Fibroblast of skin of abdomen (primary cell): ENCODE data around the gene SFRP4. TPM values are rescaled to one million over a fixed set of nuclear protein-coding genes. Genes with fewer than 3 reads are reported as not detected.
A peak's percentile ranks its signal among the peaks of the same experiment; 100 is the strongest.
"Not testable (repeated sequence)": the region's sequence is repeated elsewhere in the genome, so short reads cannot be mapped to it uniquely, and the experiment has no call there.

Experiments
- DNase-seq: peaks from one replicate; pipeline ENCODE4 v3.0.0-alpha.2; 2013
- polyA plus RNA-seq, 2 experiments: library from polyadenylated mRNA; unstranded; fragments of 120-200 nt; gene quantifications; one replicate each; pipeline ENCODE4 v1.2.1, GENCODE V29; 2013; ENCODE audit not compliant: insufficient read length in 2 of 2

Gene SFRP4
- polyA plus RNA-seq (2013, experiment 1 of 2; ENCODE audit: insufficient read length) = 0.48 TPM
- polyA plus RNA-seq (2013, experiment 2 of 2; ENCODE audit: insufficient read length) = 0.55 TPM

DNA sequence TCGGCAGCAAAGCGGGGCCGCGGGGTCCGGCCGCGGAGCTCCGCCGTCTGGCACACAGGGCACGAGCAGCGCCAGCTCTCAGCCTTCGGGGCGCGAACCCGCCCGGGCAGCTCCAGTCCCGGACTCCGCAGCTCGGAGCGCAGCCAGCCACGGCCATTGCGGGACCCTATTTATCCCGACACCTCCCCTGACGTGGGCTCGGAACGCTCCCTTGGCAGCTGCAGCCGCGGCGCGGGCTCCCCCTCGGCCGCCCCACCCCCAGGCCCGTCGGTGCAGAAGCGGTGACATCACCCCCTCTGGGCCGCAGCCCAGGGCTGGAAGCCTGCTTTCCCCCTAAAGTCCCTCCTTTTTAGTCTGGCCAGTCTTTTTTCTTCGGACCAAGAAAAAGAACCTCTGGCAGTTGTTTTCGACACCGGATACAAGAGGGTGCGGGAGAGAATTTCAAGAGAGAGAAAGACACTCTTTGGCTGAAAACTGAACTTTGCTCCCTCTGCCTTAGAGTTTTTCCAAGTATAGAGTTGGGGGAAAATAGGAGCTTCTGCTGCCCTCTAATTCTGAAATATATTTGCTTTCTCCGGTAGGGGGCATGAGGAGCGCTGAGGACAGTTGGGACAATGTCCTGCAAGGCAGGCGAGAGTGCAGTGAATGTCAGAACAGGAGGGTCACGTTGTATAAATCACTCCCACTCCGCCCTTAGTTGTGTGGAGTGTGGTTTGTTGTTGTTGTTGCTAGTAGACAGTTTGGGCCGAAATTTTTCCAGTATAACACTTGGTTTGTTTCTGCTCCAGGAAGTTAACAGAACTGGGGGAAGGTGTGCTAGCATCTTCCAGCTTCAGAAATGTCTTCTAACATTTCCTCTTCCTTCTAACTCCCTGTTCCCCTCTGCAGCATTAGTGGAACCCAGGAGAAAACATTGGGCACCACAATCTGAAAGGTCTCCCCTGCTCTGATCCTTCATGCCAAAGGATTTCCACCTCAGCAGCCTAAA lies at the start of gene SFRP4:
Gene SFRP4 (minus strand): TSS at position 145 of the 988 bp plus-strand sequence. CDS start 280 bp downstream, outside the sequence.
- DNase-seq = peak; percentile 35

DNA sequence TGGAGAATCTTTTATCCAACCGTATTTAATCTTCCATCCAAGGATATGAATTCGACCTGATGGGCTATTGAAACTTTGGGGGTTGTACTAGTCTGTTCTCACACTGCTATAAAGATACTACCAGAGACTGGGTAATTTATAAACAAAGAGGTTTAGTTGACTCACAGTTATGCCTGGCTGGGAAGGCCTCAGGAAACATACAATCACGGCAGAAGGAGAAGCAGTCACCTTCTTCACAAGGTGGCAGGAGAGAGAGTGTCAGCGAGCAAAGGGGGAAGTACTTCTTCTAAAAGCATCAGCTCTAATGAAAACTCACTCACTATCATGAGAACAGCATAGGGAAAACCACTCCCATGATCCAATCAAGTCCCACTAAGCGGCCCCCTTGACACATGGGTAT lies 47.6 kb upstream of the SFRP4 start:
- no peak for DNase-seq

DNA sequence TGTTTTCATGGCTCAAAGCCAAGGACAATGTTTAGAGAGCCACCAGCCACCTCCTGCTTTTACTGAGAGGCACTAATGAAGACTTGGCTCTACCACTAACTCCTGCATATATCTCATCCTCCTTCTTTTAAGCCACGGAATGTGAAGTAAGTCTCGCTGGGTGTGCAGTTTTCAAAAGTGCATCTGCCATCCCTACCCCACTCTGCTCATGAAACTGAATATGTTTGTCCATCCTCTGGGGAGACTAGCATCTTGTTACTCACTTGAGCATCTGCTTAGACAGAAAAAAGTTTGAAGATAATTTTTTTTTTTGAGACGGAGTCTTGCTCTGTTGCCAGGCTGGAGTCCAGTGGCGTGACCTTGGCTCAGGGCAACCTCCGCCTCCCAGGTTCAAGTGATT lies 44.6 kb upstream of the SFRP4 start:
- DNase-seq = no peak

DNA sequence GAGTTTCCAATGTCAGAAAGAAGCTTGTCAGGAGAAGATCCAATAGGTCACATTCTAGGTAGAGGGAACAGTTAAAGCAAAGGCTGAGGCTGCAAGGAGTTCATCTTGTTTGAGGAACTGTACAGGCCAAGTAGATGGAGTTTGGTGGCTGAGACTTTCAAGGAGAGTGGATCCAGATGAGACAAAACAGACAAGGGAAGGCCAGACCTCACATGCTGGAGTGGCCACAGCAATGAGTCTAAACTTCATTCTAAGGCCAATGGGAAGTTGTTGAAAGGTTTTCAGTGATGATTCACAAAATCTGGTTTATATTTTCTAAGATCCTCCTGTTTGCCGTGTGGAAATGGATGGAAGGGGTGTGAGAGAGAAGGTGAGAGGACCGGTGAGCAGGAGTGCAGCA lies 43.9 kb upstream of the SFRP4 start:
- peak; percentile 8 for DNase-seq

DNA sequence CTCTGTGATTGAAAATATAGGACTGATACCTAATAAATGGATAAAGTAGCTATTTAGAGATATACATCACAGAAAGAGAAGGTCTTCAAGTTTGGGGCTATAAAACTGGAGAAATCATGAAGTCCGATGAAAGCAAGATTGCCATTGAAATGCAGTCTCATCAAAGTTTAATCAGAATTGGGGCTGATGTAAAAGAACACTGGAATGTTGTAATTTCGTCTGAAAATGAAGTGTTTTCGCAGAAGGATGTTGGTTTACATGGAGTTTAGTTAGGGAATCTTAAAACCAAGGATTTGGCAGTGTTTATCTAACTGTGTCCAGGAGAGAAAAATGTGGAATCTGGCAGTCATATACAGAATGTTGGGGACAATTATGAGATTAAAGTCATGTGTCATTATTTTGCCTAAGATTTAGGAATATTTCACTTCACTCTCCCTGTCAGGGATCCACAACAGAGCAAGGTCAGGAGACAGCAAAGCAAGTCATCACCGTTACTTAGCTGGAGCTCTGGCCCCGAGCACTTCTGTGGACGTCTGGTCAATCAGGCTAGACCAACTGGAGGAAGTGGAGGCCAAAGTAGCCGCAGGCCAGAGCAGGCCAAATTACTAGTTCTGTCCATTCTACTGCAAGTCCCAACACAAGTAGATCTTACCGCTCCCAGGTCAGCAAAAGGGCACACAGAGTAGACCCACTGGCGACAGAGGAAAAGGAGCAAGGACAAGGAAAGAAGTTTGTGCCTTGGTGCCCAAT lies 40.8 kb upstream of the SFRP4 start:
- DNase-seq = no peak

DNA sequence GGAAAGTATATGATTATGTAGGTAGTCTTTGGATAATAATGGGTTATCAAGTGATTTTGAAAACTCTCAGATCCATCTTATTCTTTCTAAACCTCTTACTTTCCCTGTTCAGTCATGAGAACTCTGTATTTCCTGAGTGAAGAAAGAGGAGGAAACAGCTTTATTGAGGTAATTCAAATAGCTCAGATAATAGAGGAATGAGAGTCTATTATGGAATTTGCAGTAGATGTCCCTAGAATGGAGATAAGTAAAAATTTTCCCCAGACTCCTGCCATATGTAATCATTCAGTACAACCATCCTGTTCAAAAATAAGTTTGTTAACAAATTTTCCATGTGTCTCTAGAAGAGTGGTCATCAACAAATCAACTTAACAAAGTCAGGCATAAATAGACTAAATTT lies 40.2 kb upstream of the SFRP4 start:
- no peak for DNase-seq

DNA sequence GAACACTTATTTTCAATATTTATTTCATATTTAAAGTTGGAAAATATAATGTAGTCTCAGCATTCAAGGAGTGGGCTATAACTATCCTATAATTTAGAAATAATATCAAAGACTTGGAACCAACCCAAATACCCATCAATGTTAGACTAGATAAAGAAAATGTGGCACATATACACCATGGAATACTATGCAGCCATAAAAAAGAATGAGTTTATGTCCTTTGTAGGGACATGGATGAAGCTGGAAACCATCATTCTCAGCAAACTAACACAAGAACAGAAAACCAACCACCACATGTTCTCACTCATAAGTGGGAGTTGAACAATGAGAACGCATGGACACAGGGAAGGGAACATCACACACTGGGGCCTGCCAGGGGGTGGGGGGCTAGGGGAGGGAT lies 37.6 kb upstream of the SFRP4 start:
- not testable (repeated sequence) for DNase-seq

DNA sequence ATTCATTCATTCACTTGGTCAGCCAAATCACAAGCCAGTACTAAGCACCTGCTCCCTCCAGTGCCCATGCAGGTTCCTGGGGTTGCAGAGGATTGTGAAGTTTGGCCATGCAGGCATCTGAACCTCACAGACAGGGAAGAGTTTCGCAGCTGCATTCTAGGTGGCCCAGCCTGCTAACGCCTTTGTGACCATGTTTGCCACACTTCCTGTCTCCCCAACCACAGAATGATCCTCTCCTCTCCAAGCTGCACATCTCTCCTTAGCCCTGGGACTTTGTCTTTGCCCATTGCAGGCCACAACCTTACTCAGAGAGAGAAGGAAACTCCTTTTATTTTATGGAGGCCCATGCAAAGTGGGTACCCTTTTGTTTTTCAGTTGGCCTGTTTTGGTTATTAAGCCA lies 35.6 kb upstream of the SFRP4 start:
- no peak for DNase-seq

DNA sequence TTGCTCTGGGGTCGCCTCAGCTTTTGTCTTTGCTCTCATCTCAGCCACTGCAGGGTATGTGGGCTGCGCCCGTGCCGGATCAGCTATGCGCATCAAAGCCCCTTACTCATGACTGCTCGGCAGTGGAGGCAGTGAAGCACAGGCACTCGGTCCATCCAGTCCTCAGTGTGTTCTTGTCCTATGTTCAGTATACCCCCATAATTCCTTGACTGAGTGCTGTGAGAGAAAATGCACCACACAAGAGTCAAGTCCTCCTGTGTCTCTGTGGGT lies 31.3 kb upstream of the SFRP4 start:
- DNase-seq = no peak

DNA sequence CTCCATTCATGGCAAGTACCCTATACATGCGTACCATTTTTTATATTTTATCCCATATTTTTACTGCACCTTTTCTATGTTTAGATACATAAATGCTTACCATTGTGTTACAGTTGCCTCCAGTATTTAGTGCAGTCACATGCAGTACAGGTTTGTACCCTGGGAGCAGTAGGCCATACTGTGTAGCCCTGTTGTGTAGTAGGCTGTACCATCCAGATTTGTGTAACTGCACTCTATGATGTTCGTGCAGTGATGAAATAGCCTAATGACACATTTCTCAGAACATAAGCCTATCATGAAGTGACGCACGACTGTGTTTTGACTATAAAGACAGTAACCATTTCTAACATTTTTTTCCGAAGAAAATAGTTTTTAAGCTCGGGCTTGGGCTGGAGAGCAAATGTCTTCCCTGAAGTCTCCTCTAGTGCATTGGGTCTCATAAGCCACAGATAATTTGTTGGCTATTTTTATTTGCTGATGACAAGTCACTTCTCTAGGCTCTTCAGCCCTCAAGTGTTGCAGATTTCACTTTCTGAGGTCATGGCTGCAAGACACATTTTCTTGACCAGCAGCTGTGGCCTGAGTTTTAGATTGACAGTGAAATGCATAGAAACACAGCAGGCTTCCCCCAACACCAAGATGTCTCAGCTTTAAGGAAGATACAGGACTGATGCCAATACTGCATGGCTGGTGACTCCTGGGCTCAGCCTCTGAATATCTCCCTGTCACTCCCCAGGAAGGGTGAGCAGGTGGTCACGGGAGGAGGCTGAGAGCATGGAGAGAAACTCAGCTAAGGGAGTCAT lies 30.7 kb upstream of the SFRP4 start:
- no peak for DNase-seq

DNA sequence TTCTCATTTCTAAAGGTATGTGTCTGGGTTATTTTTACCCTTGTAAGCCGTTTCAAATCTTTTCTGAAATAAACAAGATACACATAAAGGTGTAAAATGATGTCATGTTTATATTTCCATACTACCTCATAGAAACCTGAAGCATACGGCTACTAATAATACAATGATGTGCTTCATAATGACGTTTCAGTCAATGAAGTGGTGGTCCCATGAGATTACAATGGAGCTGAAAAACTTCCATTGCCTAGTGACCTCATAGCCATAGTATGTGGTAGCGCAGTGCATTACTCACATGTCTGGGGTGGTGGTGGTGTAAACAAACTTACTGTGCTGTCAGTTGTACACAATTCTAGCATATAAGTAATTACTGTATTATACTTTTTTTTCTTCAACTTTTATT lies 28.7 kb upstream of the SFRP4 start:
- DNase-seq = peak; percentile 33

DNA sequence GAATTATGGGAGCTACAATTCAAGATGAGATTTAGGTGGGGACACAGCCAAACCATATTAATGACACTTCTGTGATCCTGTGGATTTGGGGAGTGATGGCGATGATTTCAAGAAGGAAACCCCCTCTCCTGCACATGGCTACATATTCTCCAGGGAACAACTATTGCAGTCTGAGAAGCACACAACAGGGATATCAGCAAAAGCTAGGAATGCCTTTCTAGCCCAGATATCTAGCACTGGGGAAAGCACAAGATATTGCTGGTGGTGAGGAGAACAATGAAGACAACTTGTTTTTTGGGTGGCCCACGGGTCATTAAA lies 28.1 kb upstream of the SFRP4 start:
- DNase-seq = no peak

DNA sequence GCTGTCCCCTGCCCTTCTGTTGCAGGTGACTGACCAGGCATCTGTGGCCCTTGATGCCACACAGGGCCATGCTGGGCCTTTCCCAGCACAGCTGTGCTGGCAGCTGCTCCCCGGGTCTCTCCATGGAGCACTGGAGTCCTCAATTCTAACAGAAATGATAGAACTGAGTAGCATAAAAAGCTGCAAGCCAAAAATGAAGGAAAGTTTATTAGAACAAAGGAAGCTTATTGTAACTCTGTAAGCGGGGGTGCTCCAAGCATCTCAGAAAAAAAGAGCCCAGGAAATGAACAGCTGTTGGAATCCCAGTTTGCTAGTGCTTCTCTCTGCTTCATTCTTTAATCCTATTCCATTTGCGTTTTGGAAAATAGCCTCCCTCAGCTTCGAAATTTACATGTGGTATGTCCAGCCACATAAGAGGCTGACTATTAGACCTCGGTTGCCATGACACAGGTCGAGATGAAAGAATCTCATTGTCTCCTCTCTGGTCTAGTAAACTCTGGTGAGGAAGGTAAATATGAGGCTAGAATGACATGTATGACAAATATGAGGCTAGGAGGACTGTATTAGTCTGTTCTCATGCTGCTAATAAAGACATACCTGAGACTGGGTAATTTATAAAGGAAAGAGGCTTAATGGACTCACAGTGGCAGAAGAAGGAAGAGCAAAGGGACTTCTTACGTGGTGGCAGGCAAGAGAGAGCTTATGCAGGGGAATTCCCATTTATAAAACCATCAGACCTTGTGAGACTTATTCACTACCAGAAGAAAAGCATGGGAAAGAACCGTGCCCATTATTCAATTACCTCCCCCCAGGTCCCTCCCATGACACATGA lies 27.5 kb upstream of the SFRP4 start:
- no peak for DNase-seq

DNA sequence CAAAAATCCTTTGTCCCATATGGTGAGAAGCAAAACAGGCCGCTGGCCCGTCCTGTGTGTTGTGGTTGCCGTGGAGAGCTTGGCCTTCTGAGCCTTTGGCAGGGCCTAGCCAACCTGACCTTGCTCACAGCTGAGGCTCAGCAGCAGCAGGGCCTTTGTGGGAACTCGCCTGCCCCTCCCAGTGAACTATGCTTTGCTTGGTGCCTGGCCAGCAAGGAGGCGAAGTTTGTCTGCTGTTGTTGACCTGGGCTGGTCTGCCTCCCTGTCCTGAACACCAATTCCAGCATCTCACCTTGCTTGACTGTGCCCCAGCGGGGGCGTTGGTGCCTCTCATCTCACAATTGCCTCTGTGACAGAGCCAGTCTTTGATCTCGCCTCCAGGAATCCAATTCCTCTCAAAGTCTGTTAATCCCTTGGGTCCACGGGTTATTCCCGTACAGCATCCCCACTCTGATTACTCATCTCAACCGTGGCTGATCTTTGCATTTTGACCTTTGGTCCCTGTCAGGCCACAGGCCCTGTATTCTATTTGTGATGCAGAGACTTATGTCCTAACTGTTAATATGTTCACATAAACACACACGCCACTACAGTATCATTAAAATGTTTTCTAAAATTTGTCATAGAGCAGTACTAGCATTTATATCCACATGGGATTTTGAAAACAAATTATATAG lies 26.5 kb upstream of the SFRP4 start:
- no peak for DNase-seq

DNA sequence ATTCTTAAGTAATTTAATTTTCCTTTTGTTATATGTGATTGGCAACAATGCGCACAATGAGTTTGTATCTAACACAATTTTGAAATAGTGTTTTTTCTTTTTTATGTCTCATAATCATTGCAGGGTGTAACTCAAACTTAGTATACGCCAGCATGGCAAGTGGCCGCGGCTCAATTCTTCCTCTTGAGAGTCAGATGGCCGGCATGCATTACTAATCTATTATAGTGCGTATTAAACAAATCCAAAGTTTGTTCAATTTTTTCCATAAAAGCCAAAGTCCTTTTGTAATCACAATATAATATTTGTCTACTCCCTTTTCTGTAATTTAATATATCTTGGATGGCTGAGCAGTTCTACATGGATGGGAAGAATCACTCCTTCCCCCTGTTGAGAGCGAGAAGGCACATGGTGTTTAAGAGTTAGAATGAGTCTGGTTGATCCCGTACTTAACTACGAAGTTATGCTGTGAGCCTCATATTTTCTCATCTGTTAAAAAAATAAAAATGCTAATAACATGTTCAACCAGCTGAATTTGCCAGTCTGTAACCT lies 16.5 kb upstream of the SFRP4 start:
- no peak for DNase-seq

DNA sequence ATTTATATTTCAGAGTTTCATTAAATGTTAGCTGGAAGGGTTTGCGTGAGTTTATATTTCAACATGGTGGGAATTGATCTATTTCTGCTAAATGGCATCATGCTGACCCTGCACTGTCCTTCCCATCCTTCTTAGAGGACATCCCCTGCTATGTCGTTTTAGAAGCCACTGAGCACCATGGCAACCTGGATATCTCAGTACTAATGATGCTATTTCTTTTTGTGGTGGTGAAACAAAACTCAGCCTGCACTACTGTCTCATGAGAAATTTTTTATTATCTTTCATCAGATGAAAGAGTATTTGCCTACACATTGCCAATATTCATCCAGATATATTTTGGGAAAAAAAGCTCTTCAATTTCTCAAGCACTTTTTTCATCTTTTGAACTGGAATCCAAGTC lies 15.9 kb upstream of the SFRP4 start:
- DNase-seq = no peak

DNA sequence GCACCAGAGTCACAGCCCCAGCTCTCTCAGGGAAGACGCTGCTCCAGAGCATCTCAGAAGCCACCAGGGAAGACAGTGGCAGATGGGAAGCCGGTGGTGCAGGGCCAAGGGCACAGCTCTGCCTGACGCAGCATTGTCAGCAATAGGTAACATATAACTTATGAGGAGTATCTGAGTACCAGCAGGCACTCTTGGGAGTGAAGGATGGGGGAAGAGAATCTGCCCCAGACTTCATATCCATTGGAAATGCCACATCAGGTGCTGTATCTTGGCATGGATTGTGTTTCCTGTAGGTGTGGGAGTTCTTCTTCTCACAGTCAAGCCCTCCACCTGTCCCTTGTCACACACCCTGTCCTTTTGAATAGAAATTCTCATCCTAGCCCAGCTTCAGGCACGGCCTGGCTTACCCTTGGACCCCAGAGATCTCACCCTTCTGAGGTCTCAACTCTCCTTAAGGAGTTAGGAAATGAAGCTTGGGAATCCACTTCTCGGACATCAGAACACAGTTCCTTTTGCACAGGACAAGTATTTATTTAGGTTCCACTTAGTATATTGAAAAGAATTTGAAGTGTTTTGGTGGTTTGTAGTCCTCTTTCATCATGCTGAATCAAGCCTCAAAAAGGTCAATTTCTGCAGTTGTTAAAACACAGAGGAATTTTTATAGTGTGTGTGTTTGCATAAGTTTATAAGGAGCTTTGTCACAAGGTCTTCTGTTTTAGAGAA lies 13.8 kb upstream of the SFRP4 start:
- DNase-seq = peak; percentile 31

DNA sequence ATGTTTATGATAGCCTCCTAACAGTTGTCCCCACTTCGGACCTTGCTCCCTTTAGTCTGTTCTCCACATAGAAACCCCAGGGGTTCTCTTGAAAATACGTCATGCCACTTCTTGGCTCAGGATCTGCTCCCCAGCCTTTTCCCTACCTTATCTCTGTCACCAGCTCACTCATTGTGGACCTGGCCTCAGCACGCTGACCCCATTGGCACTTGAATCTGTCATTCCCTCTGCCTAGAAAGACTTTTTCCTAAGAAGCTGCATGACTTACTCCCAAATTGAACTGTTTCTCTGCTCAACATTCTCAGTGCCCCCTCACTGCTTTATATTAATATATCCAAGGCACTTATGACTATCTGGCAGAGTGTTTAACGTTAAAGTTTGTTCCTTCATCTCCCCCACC lies 12.3 kb upstream of the SFRP4 start:
- no peak for DNase-seq

DNA sequence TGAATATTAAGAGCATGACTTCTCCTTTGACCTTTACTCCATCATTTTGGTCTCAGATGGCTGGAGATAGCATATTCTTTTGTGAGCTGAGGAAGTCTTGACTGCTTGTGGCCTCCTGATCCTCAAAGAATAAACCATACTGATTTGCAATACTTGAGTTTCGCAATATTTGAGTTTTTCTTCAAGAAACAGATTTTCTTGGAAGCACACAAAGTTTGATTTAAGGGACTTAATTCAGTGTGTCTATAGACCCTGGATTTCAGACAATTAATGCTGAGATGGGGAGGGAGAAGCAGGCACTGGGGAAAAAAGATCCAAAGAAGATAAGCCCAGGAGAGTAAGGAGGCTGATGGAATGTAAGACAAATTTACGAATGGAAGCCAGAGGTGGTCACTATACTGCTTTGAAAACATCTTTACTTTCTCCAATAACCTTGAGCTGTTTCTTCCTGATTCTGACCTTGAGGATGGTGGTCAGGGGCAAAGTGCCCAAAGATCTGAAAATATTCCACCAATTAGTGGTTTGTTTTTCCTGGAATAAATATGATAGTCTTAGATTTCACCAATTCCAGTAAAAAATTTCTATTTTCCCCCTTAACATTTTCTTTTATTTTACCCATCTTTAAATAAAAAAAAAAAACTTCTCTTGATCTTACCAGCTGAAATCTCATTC lies 11.3 kb upstream of the SFRP4 start:
- peak; percentile 15 for DNase-seq

DNA sequence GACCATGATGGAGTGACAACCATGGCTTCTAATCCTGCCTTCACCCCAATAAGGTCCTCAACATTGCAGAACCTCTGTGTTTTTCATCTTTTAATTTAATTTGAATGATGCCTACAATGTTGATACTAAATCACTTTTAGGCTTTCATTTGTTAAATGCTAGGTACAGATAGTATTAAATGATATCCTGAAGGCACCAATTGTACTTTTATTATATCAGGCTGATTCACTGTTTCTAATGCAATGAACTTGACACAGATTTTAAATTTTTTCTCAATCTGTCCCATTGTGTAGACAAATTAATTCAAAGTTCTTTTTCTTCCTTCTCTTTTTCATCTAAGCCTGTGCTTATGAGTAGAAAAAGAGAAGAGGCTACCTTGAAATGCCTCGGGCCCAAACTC lies 9.0 kb upstream of the SFRP4 start:
- no peak for DNase-seq
